ENCODE data around the gene MYPN.

Gene MYPN

GRCh38 chr10:68212721-68213352 is 103.5 kb downstream of the MYPN start:
- H3K4me3 ChIP-seq (replicated peaks; ENCODE audit: low read depth, low read length) = no peak overlapping the region
- TF ChIP-seq CTCF (IDR thresholded peaks at IDR 0.05; ENCODE audit: low read length, missing control alignments) = peak; percentile 59
- DNase-seq (ENCODE audit: low read depth) = peak; percentile 69

GRCh38 chr10:68218786-68219185 is 109.5 kb downstream of the MYPN start:
- TF ChIP-seq CTCF (IDR thresholded peaks at IDR 0.05; ENCODE audit: low read length, missing control alignments) = no peak
- H3K4me3 ChIP-seq (replicated peaks; ENCODE audit: low read depth, low read length) = no peak overlapping the region
- no peak for DNase-seq (ENCODE audit: low read depth)

GRCh38 chr10:68221196-68221595 is 111.9 kb downstream of the MYPN start:
- H3K4me3 ChIP-seq (replicated peaks; ENCODE audit: low read depth, low read length) = no peak overlapping the region
- no peak for TF ChIP-seq CTCF (IDR thresholded peaks at IDR 0.05; ENCODE audit: low read length, missing control alignments)
- peak; percentile 8 for DNase-seq (ENCODE audit: low read depth)

- DNase-seq (ENCODE audit: low read depth) = no peak
- TF ChIP-seq CTCF (IDR thresholded peaks at IDR 0.05; ENCODE audit: low read length, missing control alignments) = no peak
- no peak overlapping the region for H3K4me3 ChIP-seq (replicated peaks; ENCODE audit: low read depth, low read length)
Observed at GRCh38 chr10:68222391-68222790, 113.1 kb downstream of the MYPN start.

GRCh38 chr10:68223535-68224165 is 114.4 kb downstream of the MYPN start:
- no peak for DNase-seq (ENCODE audit: low read depth)
- no peak for TF ChIP-seq CTCF (IDR thresholded peaks at IDR 0.05; ENCODE audit: low read length, missing control alignments)
- H3K4me3 ChIP-seq (replicated peaks; ENCODE audit: low read depth, low read length) = no peak overlapping the region

- H3K4me3 ChIP-seq (replicated peaks; ENCODE audit: low read depth, low read length) = no peak overlapping the region
- peak; percentile 23 for DNase-seq (ENCODE audit: low read depth)
- TF ChIP-seq CTCF (IDR thresholded peaks at IDR 0.05; ENCODE audit: low read length, missing control alignments) = no peak
Observed at GRCh38 chr10:68224810-68225209, 115.5 kb downstream of the MYPN start.

- DNase-seq (ENCODE audit: low read depth) = no peak
- no peak overlapping the region for H3K4me3 ChIP-seq (replicated peaks; ENCODE audit: low read depth, low read length)
- TF ChIP-seq CTCF (IDR thresholded peaks at IDR 0.05; ENCODE audit: low read length, missing control alignments) = no peak
Observed at GRCh38 chr10:68230268-68230667, 121.0 kb downstream of the MYPN start.

All from fibroblast of pulmonary artery (primary cell).